KOPT-K1 (cell line): ENCODE data around the gene FBXW9.
"Not testable (repeated sequence)": the region's sequence is repeated elsewhere in the genome, so short reads cannot be mapped to it uniquely, and the experiment has no call there.

Experiments
- H3K27ac ChIP-seq: fragments of 200-600 bp; sonication (generic); 2 replicates; pipeline ENCODE4 v1.5.1; 2016; ENCODE audit warnings: antibody characterized with exemption, mild to moderate bottlenecking, low read depth, low read length; ENCODE audit not compliant: poor library complexity, severe bottlenecking
- H3K36me3 ChIP-seq: fragments of 200-600 bp; sonication (generic); 2 replicates; pipeline ENCODE4 v1.5.1; 2017; ENCODE audit warnings: antibody characterized with exemption, mild to moderate bottlenecking, low read length, moderate library complexity; ENCODE audit not compliant: insufficient read depth
- H3K9me3 ChIP-seq: fragments of 200-600 bp; sonication (generic); 2 replicates; pipeline ENCODE4 v1.5.1; 2017; ENCODE audit warnings: antibody characterized with exemption, low read length, mild to moderate bottlenecking; ENCODE audit not compliant: insufficient read depth, poor library complexity, severe bottlenecking

Gene FBXW9

GRCh38 chr19:12664406-12665280 lies 31.8 kb downstream of the FBXW9 start:
- H3K36me3 ChIP-seq = peaks cover 51% of the 10 kb centered on the region
- no peak overlapping the region for H3K27ac ChIP-seq
- H3K9me3 ChIP-seq = no peaks in the 10 kb centered on the region

GRCh38 chr19:12660980-12661379 lies 35.5 kb downstream of the FBXW9 start:
- Histone ChIP-seq H3K9me3 (no peaks in the 10 kb centered on the region), H3K36me3 (peaks cover 65% of the 10 kb centered on the region), H3K27ac (no peak overlapping the region)

- Histone ChIP-seq H3K9me3 (no peaks in the 10 kb centered on the region), H3K27ac (no peak overlapping the region), H3K36me3 (peaks cover 60% of the 10 kb centered on the region)
Observed at GRCh38 chr19:12657966-12658365, 38.5 kb downstream of the FBXW9 start.

- no peaks in the 10 kb centered on the region for H3K9me3 ChIP-seq
- no peak overlapping the region for H3K27ac ChIP-seq
- H3K36me3 ChIP-seq = peaks cover 55% of the 10 kb centered on the region
Observed at GRCh38 chr19:12656899-12657571, 39.4 kb downstream of the FBXW9 start.

- H3K9me3 ChIP-seq = no peaks in the 10 kb centered on the region
- peaks cover 42% of the 10 kb centered on the region; the same call in 1 of the 2 replicates for H3K36me3 ChIP-seq
- no peak overlapping the region for H3K27ac ChIP-seq
Observed at GRCh38 chr19:12655546-12655945, 40.9 kb downstream of the FBXW9 start.

GRCh38 chr19:12652219-12652618 lies 44.2 kb downstream of the FBXW9 start:
- H3K36me3 ChIP-seq = peaks cover 31% of the 10 kb centered on the region; the same call in 1 of the 2 replicates
- no peak overlapping the region for H3K27ac ChIP-seq
- H3K9me3 ChIP-seq = no peaks in the 10 kb centered on the region

- Histone ChIP-seq H3K36me3 (peaks cover 9% of the 10 kb centered on the region; the same call in 1 of the 2 replicates), H3K9me3 (no peaks in the 10 kb centered on the region), H3K27ac (no peak overlapping the region)
Observed at GRCh38 chr19:12649941-12650340, 46.5 kb downstream of the FBXW9 start.

- Histone ChIP-seq H3K9me3 (no peaks in the 10 kb centered on the region), H3K36me3 (0 out of 2 replicates have a peak, but pooled peaks cover 5% of the 10 kb centered on the region), H3K27ac (no peak overlapping the region)
Observed at GRCh38 chr19:12648088-12648487, 48.3 kb downstream of the FBXW9 start.

- Histone ChIP-seq H3K27ac (no peak overlapping the region), H3K36me3 (0 out of 2 replicates have a peak, but pooled peaks cover 5% of the 10 kb centered on the region), H3K9me3 (no peaks in the 10 kb centered on the region)
Observed at GRCh38 chr19:12647490-12648071, 48.9 kb downstream of the FBXW9 start.

GRCh38 chr19:12647047-12647446 lies 49.4 kb downstream of the FBXW9 start:
- Histone ChIP-seq H3K36me3 (0 out of 2 replicates have a peak, but pooled peaks cover 2% of the 10 kb centered on the region), H3K9me3 (no peaks in the 10 kb centered on the region), H3K27ac (no peak overlapping the region)

GRCh38 chr19:12646551-12646950 lies 49.9 kb downstream of the FBXW9 start:
- Histone ChIP-seq H3K27ac (no peak overlapping the region), H3K9me3 (no peaks in the 10 kb centered on the region), H3K36me3 (no peaks in the 10 kb centered on the region)

GRCh38 chr19:12643716-12644115 lies 52.7 kb downstream of the FBXW9 start:
- not testable (repeated sequence) for H3K36me3 ChIP-seq, H3K9me3 ChIP-seq, H3K27ac ChIP-seq

- H3K27ac ChIP-seq = no peak overlapping the region
- H3K9me3 ChIP-seq = no peaks in the 10 kb centered on the region
- no peaks in the 10 kb centered on the region for H3K36me3 ChIP-seq
Observed at GRCh38 chr19:12642506-12642905, 53.9 kb downstream of the FBXW9 start.

GRCh38 chr19:12641456-12641855 lies 55.0 kb downstream of the FBXW9 start:
- Histone ChIP-seq H3K27ac (no peak overlapping the region), H3K36me3 (no peaks in the 10 kb centered on the region), H3K9me3 (no peaks in the 10 kb centered on the region)

- H3K36me3 ChIP-seq = no peaks in the 10 kb centered on the region
- no peaks in the 10 kb centered on the region for H3K9me3 ChIP-seq
- no peak overlapping the region for H3K27ac ChIP-seq
Observed at GRCh38 chr19:12639901-12640613, 56.4 kb downstream of the FBXW9 start.
